T follicular helper cell (primary cell): Measurements from ENCODE around the gene SEMA6A.
"Not testable (repeated sequence)": the region's sequence is repeated elsewhere in the genome, so short reads cannot be mapped to it uniquely, and the experiment has no call there.

Experiments
- DNase-seq: peaks from one replicate; pipeline ENCODE4 v3.0.0-alpha.2; 2020; ENCODE audit warnings: low read depth

Gene SEMA6A

DNA sequence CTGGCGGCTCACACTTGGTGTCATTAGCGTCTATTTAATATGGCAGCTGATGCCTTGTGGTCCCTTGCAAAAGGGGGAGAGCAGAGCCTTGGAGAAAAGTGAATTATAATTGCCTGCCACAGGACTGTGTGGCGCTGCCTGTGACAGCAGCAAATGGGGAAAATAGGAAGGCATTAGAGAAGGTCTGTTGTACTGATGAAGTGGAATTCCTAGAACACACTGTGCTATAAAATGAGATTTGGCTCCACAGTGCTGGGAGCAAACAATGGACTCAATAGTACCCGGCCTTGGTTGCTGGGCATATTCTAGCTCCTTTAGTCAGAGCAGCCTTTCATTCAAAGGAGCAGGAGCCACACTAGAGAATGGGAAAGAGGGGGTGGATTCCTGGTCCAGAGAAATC lies 21.3 kb downstream of the SEMA6A start:
- no peak for DNase-seq

DNA sequence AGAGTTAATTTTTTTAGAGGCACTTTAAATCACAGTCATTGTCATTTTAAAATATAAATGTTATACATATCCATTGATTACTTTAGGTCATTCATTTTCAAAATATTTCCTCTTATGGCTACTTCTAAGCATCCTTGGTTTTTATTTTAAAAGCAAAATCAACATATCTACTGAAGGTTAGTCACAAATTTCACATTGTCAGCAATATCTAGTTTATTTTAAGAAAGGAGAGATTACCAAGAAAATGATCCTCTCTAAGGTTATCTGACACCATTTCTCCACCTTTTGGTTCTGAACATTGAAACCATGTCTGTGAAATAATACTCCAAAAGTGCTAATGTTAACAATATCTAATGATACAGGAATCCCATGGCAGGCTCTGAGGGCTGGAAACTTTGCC lies 24.5 kb downstream of the SEMA6A start:
- DNase-seq: no peak

DNA sequence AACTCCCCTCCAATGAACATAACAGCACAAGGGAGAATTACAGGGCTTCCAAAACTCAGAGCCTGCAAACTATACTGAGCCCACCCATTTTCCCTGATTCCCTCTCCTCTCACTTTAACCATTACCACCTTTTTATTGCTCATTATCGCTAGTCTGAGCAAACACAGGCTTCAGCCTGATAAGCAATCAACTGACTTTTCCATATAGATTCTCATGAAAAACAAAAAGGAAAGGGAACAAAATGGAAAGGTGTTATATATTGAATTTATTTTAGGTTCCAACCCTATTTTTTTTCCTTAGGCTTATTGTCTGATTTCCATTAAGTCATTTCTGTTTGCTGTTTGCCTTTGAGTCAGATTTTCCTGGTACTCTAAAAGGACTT lies 27.9 kb downstream of the SEMA6A start:
- DNase-seq: no peak

DNA sequence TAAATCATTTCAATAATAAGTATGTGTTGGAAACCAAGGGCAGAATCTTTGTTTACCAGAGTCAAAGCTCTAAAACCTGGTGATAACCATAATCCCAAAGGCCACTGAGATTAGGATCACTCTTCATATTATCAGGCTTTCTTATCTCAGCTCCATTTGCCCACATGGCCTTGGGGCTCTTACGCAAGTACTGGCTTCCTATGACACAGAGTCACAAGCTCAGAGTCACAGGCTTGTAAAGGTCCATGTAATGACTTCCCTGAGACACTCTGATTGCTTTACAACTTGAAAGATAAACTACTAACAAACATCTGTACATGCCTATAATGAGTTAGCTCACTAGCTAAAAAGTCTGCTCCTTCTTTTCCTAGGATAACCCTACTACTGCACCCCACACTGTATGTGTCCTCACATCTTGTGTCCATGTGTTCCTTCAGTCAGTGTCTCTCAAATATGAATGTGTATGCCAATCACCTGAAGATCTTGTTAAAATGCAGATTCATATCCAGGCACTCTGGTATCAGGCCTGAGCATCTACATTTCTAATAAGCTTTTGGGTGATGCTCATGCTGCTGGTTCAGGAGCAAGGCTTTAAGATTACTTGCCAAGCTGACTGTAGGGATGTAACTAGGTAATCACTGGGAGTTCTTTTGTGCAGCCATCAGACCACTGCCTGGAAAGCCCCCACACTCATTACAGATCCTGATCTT lies 28.4 kb downstream of the SEMA6A start:
- DNase-seq: no peak

DNA sequence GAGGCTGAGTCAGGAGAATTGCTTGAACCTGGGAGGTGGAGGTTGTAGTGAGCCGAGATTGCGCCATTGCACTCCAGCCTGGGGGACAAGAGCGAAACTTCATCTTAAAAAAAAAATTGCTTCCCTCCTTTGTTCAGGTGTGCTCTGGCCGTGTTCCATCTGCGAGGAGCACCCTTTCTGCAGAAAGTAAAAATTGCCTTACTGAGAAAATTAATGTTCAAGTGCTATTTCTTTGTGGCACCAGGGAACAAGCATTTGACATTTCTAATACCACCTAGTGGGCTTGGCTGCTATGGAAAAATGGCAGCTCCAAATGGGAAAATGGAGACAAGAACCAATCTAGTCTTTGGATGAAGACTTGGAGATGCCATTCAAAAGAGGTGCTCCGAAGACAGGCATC lies 29.2 kb downstream of the SEMA6A start:
- DNase-seq: not testable (repeated sequence)

DNA sequence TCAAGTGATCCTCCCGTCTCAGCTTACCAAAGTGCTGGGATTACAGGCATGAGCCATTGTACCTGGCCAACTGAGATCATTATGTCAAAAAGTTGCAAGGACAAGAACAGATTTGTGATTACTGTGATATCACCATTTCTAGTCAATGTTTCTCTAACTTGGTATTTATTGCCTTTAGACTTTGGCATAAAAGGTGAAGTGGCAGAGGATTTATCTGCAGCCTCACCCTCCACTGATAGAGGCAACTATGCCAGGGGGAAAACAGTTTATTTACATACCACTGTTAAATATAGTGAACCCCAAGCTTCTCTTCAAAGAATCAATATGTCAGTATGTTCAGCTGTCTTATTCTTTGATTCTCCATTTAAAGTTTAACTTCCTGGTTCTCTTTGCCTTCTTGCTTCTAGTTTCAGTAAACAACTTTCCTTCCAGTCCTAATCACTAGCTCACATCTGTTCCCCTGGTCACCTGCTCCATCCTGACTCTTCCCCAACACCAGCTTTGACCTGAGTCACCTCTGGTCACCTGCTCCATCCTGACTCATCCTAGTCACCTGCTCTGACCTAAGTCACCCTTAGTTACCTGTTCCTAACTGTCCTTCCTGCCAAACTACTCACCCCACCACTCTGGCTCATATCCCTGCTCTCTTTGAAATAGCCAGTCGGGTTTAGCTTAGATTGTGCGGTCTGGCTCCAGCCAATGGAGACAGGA lies 29.9 kb downstream of the SEMA6A start:
- DNase-seq: no peak

DNA sequence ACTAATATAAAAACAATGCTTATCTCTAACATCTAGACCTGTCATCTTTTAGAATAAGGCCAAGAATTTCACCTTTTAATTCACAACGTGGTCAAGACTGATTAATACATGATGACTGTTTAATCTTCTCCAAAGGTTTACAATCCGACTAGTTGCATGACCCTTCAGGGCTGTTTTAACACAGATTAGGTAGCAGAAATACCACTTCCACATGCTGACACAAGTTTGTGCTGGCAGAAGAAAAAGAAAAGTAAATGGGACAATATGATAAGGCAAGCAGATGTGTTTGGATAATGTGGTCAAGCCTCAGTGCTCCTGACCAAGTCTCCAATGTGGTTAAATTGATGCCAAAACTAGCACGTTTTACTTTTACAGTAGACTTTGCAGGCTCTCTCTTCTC lies 31.1 kb downstream of the SEMA6A start:
- DNase-seq: no peak

DNA sequence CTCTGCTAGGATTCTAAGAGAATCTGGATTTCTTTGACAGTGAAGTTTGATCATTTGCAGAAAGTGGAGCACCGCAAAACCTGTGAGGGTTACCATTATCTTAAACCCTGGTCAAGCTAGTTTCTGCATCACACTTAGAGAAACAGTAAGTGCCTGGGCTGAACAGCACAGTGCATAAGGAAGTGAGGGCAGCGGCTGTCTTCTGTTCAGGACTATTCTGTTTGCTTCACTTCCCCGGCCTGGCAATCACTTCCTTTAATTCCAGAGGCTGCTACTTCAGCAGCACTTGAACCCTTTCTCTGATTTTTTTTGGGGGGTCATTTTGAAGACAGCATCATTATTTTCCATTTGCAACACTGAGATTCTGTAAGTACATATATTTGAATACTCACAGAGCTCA lies 32.0 kb downstream of the SEMA6A start:
- DNase-seq: no peak

DNA sequence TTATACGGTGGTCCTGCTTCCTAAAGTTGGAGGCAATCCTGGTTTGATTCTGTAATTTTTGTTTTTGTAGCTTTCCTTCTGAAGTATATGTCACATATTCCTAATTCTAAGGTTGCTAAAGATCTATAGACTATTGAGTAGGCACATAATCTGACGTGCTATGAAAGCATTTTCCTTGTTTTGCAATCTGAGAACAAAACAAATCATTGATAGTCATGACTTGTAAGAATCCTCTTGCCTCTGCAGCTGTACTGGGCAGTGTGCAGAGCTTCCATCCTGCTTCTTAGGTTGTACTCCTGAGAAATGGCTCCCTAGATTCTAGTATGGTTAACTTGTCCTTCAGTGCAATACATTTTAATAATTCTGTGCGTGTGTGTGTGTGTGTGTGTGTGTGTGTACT lies 35.4 kb downstream of the SEMA6A start:
- DNase-seq: no peak

DNA sequence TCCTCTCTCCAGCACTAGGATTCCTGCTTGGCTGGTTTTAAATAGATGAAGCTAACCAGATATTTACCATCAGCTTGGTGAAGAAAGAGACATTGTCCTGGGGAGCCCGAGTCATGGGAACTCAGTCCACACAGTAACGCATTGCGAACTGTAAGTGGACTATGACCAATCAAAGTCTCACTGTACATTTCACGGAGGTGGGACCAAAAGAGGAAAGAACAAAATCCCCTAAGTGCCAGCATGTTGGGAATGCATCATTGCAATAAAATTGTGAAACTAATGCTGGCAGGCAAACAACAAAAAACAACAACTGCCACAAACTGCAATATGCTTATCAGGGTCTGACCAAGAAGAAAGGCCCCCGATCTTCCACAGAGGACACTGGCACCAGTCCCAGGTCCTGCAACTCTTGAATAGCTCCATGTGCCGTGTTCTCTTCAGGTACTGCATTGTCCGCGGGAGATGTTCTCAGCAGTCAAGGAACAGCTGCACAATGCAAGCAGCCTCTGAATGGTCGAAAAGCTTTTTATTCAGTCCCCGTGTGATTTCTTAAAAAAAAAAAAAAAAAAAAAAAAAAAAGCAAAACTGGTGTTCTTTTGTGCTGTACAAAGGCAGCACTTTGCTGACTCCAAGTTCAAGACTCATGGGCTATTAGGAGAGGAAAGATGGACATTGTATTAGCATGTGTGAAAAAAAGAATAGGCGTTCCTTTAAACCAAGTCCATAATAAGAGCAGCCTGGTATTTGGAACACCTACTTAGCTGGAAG lies 38.1 kb downstream of the SEMA6A start:
- DNase-seq: no peak

DNA sequence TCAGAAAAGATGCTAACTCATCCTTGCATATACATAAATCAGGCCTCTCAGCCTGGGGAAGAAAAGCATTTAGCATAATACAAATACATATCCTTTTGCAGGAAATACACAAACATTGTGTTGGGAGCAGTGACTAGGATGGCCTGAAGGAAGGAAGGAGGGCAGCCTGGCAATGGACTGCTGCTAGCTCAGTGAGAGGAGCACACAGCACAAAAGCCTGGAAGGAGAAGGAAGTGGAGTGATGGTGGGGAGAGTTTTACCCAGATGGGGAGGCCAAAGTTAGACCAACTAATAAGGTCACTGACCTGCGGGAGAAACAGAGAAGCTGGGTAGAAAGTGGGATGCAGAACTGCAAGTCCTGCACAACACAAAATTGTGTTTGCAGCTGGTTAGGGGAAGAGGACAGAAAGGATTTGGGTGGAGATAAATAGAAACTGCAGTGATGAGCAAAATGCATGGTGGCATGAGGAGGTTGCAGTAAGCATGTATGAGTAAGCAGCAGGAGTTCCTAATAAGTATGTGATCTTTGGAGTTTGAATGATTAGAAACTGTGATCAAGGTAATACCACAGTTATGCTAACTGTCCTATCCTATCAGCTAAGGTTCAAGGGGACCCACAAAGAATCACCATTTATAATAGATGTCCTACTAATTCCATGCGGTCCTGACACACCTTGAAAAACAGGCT lies 39.5 kb downstream of the SEMA6A start:
- DNase-seq: no peak

DNA sequence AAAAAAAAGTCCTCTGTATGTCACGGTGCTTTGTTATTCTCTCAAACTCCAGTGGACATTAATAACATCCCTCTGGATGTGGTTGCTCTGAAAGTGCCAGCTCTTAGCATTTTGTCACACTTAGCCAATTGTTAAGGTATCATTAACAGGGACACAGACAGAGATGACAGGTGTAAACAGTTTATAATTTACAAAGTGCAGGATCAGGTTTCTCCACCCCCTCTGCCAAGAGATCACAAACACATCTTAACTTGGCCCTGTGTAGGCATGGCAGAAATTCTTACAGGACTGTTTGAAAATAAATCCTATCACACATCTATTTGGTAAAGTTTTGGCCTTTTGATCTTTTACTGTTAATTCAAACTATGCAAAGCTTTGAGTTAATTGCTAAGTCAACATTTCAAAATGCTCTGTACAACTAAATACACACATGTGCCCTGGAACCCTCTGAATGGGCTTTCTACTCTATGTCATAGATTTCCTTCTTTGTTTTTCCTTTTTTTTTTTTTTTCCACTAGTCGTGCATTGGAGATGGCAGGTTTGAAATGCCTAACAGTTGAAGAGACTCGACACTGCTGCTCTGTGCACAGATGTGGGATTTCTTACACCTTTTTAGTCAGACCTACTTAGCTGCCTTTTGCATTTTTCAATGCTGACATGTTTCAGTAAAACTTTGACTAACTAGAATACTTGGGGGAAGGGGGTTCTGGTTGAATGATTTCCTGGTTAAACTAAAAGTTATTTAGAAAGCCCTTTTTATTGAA lies 41.7 kb downstream of the SEMA6A start:
- DNase-seq: no peak

DNA sequence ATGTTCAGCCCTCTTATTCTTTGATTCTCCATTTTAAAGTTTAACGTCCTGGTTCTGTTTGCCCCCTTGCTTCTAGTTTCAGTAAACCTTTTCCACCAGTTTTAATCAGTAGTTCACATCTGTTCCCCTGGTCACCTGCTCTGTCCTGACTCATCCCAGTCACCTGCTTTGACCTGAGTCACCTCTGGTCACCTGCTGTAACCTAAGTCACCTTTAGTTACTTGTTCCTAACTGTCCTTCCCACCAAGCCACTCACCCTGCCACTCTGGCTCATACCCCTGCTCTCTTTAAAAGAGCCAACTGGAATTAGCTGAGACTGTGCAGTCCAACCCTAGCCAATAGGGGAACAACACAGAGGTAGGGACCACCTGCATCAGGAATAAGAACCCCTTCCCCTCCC lies 43.0 kb downstream of the SEMA6A start:
- DNase-seq: no peak

DNA sequence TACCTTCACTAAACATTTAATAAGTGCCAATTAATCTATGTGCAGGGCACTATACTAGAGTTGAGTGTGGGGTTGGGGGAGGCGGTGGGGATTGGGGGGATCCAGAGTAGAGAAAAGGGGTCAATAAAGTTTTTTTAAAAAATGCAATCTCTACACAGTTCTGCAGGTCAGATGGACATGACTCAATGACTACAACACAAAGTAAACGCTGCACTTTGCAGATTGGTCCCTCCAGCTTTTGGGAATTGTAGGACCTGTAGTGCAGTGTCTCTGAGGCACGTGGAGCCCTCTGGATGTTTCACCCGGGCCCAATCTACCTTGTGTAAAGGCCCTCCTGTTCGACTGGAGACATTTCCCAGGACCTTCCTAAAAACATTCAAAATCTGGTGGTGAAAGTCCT lies 43.5 kb downstream of the SEMA6A start:
- DNase-seq: no peak

DNA sequence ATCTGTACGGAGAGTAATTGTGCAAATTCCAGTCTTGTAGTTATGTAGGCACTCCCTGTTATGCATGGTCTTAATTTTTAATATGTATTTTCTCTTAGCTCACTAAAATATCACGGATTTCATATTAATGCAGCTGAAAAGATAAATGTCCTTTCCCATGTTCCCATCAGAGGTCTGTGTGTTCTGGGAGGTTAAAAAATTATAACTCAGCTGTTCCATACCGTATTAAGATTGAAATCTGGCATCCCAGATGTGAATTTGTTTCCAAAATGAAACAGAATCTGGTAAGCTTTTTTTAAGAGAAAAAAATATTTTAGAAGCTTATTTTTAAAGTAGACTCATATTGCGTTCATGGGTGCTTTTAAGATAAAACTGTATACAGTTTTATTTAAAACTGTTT lies 44.3 kb downstream of the SEMA6A start:
- DNase-seq: no peak

DNA sequence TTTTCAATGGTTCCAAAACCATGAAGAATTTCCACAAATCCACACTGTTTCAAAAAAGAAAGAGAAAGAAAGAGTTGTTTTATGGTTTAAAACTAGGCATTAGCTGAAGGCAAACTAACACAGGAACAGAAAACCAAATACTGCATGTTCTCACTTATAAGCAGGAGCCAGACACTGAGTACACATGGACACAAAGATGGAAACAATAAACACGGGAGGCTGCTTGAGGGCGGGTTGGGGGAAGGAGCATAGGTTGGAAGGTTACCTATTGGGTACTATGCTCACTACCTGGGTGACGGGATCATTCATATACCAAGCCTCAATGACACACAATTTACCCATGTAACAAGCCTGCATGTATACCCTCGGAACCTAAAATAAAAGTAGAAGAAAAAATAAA lies 45.0 kb downstream of the SEMA6A start:
- no peak for DNase-seq

DNA sequence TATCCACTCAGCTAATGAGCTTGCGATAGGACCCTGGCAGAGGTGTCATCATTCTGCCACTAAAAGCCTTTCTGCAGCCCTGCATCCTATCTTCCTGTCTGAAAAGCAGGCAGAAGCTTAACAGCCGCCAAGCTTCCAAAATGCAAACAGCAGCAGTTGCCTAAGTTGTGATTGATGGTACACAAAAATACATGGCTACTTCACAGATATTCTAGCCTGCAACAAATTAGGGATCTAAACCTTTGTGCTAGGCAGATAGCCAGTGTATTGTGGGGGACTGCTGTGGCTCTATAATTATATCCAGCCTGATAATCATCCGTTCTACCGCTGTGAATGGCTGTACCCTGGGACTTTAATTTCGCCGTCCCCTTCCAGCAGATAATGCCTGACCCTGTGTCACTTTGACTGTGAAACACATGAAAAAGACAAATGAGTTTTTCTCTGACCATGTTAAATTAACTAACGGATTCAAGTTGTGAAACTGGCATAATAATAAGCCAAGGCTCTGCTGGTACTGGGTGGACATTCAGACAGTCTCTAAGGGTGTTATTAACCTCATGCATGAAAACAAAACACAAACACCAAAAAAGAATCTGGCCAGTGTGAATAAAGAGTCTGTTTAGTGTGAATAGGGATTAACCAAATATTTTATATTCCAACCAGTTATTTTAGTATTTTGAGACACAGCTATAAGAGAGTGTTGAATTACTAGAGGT lies 45.9 kb downstream of the SEMA6A start:
- no peak for DNase-seq

DNA sequence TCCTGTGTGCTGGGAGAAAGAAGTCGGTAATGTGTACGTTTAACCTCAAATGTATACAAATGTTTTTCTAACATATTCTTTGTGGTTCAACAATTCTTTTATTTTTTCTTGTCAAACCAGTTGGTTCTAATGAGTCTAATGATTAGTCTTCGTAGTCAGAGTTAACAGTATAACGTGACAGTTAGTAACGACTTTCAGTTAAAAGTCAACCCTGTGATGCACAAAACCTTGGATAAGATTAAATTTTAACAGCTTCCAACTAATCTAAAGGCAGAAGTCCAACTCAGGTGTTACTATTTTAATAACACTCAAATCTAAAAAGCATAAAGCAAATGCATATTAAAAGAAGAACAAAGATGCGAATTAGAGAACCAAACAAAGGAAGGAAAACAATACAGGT lies 47.0 kb downstream of the SEMA6A start:
- DNase-seq: no peak

DNA sequence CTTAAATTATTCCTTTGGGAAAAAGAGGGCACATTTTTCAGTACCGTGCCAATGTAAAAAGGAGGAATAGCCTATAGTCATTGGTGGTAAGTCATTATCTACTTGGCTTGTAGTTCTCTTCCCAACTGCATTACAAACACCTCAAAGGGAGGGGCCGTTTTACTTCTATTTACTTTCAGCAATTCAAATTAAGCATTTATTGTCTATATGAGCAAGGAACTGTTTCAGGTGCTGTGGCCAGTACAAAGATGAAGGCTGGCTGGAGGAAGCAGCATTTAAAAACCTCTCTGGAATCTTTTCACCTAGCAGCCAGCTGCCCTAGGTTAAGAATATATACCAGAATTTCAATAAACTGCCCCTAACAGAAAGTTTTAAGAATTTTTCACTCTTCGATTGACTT lies 48.9 kb downstream of the SEMA6A start:
- no peak for DNase-seq

DNA sequence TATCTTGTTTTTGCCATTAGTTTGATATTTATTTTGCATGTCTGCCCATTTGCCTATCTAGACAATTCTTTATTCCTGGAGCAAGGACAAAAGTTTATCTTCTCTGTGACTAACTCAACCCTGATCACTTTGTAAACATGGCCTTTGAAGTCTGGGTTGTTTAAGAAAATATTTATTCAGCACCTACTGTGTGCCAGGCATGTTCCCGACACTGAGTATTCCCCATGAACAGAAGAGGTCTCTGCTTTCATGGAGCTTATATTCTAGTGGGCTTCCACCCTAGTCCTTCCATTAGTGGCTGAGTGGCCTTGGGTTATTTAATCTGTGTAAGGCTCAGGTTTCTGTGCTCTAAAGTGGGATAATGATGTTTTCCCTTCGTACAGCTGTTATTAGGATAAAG lies 49.7 kb downstream of the SEMA6A start:
- DNase-seq: no peak
